PC-9 (cell line): ENCODE data around the gene SETBP1.

Experiments
- CTCF ChIP-seq: fragments of 200-600 bp; sonication (generic); conservative IDR thresholded peaks from 2 replicates; pipeline ENCODE4 v1.6.1; 2017; ENCODE audit warnings: mixed run types, antibody characterized with exemption, mild to moderate bottlenecking, moderate library complexity
- EZH2 ChIP-seq: fragments of 200-600 bp; sonication (generic); IDR thresholded peaks from 2 replicates; pipeline ENCODE4 v1.8.0; 2017; ENCODE audit warnings: antibody characterized with exemption, low read depth

- TF ChIP-seq CTCF (no peak), EZH2 (no peak)
Measured at GRCh38 chr18:45009756-45010155, 329.1 kb downstream of the SETBP1 start.
